NCI-H2227 treated with DMSO at 0.1 percent for 48 hours (cell line): ENCODE results near the gene MOCS1.
A peak's percentile ranks its signal among the peaks of the same experiment; 100 is the strongest.
"Not testable (repeated sequence)": the region's sequence is repeated elsewhere in the genome, so short reads cannot be mapped to it uniquely, and the experiment has no call there.

Source experiments
- DNase-seq: peaks from one replicate; lab custom pipeline; 2025; lab: John Stamatoyannopoulos, UW

The MOCS1 gene

GRCh38 chr6:39934131-39934757 is at the start of gene MOCS1:
Gene MOCS1, minus strand, starts transcription at chr6:39934462. Its CDS starts 45 bp downstream, at chr6:39934417.
- peak; percentile 12 for DNase-seq

GRCh38 chr6:39984051-39984450 is 49.8 kb upstream of the MOCS1 start:
- no peak for DNase-seq

- no peak for DNase-seq
Measured at GRCh38 chr6:39983193-39983592, 48.9 kb upstream of the MOCS1 start.

GRCh38 chr6:39982720-39983119 is 48.5 kb upstream of the MOCS1 start:
- DNase-seq: no peak

GRCh38 chr6:39980839-39981580 is 46.7 kb upstream of the MOCS1 start:
- peak; percentile 60 for DNase-seq

GRCh38 chr6:39979461-39980328 is 45.4 kb upstream of the MOCS1 start:
- no peak for DNase-seq

GRCh38 chr6:39978240-39978639 is 44.0 kb upstream of the MOCS1 start:
- DNase-seq: no peak

GRCh38 chr6:39973661-39974060 is 39.4 kb upstream of the MOCS1 start:
- DNase-seq: no peak

- not testable (repeated sequence) for DNase-seq
Measured at GRCh38 chr6:39972717-39973116, 38.5 kb upstream of the MOCS1 start.

GRCh38 chr6:39971131-39971530 is 36.9 kb upstream of the MOCS1 start:
- not testable (repeated sequence) for DNase-seq

GRCh38 chr6:39965751-39966150 is 31.5 kb upstream of the MOCS1 start:
- no peak for DNase-seq

- DNase-seq: no peak
Measured at GRCh38 chr6:39964530-39964929, 30.3 kb upstream of the MOCS1 start.

- DNase-seq: no peak
Measured at GRCh38 chr6:39964094-39964493, 29.8 kb upstream of the MOCS1 start.

- DNase-seq: no peak
Measured at GRCh38 chr6:39962831-39963230, 28.6 kb upstream of the MOCS1 start.

- no peak for DNase-seq
Measured at GRCh38 chr6:39961178-39961577, 26.9 kb upstream of the MOCS1 start.

GRCh38 chr6:39958947-39959346 is 24.7 kb upstream of the MOCS1 start:
- no peak for DNase-seq

- DNase-seq: no peak
Measured at GRCh38 chr6:39956936-39957335, 22.7 kb upstream of the MOCS1 start.

- DNase-seq: no peak
Measured at GRCh38 chr6:39953076-39953618, 18.9 kb upstream of the MOCS1 start.

GRCh38 chr6:39952167-39952566 is 17.9 kb upstream of the MOCS1 start:
- no peak for DNase-seq

GRCh38 chr6:39951716-39952115 is 17.5 kb upstream of the MOCS1 start:
- DNase-seq: no peak

- DNase-seq: no peak
Measured at GRCh38 chr6:39951191-39951590, 16.9 kb upstream of the MOCS1 start.

GRCh38 chr6:39950125-39950720 is 16.0 kb upstream of the MOCS1 start:
- no peak for DNase-seq
